ENCODE measurements around the gene MGMT. TPM values are rescaled to one million over a fixed set of nuclear protein-coding genes. Genes with fewer than 3 reads are reported as not detected.

MGMT gene
- polyA plus RNA-seq, 1 of the 3 experiments (the other 2 are of a cell fraction), result 10.8 TPM

GRCh38 chr10:129812398-129812797 lies 345.4 kb downstream of the MGMT start:
- no peak for TF ChIP-seq ELF1 (IDR thresholded peaks at IDR 0.05)
- no peak for TF ChIP-seq NFIC (IDR thresholded peaks at IDR 0.05; ENCODE audit: borderline replicate concordance)
- no peak for TF ChIP-seq MAX (IDR thresholded peaks at IDR 0.05; ENCODE audit: low read depth)
- H3K36me3 ChIP-seq (replicated peaks in 1 of 2; ENCODE audit: control insufficient read depth in 1 of 2, insufficient read depth in 2 of 2, low read length in 1 of 2), result no peaks in the 10 kb centered on the region
- CTCF ChIA-PET, result interaction anchor here (1.3 to 1.6 kb wide), 2 partner anchors 13 to 41 kb away, joined by 3 read pairs; no protein-coding TSS in a partner anchor
- H3K27ac ChIP-seq (ENCODE audit: low read depth in 2 of 2, low read length in 1 of 2), result no peak overlapping the region
- no peaks in the 10 kb centered on the region for H3K9me3 ChIP-seq
- no peaks in the 10 kb centered on the region for H3K79me2 ChIP-seq (ENCODE audit: insufficient read depth)
- no peaks in the 10 kb centered on the region for H4K20me1 ChIP-seq (ENCODE audit: insufficient read depth)
- no peaks in the 10 kb centered on the region for H3F3A ChIP-seq (replicated peaks; ENCODE audit: insufficient read depth)
- H3K9ac ChIP-seq, result no peak overlapping the region
- H3K4me2 ChIP-seq, result no peak overlapping the region
- no peaks in the 10 kb centered on the region for H3K9me2 ChIP-seq
- no peak overlapping the region for H2AFZ ChIP-seq (ENCODE audit: low read depth)
- no peaks in the 10 kb centered on the region for H3K4me1 ChIP-seq (ENCODE audit: control insufficient read depth in 1 of 2, insufficient read depth in 2 of 2, low read depth in 1 of 2, low read length in 1 of 2)
- 21% methylated on average over 7 of the region's 7 CpGs for WGBS (ENCODE audit: low lambda C conversion rate)
- no peaks in the 10 kb centered on the region for H3K27me3 ChIP-seq (ENCODE audit: insufficient read depth)
- H3K4me3 ChIP-seq (ENCODE audit: low read depth in 2 of 2, low read length in 1 of 2), result no peak overlapping the region
- no peak for DNase-seq
- POLR2A ChIA-PET, result no interaction called here

- Histone ChIP-seq H3K27me3 (ENCODE audit: insufficient read depth) (no peaks in the 10 kb centered on the region), H3K4me3 (ENCODE audit: low read depth in 2 of 2, low read length in 1 of 2) (no peak overlapping the region), H3K79me2 (ENCODE audit: insufficient read depth) (no peaks in the 10 kb centered on the region), H3F3A (replicated peaks; ENCODE audit: insufficient read depth) (no peaks in the 10 kb centered on the region), H3K27ac (ENCODE audit: low read depth in 2 of 2, low read length in 1 of 2) (no peak overlapping the region), H3K9ac (no peak overlapping the region), H3K36me3 (replicated peaks in 1 of 2; ENCODE audit: control insufficient read depth in 1 of 2, insufficient read depth in 2 of 2, low read length in 1 of 2) (no peaks in the 10 kb centered on the region), H3K9me3 (no peaks in the 10 kb centered on the region), H3K9me2 (no peaks in the 10 kb centered on the region), H3K4me1 (ENCODE audit: control insufficient read depth in 1 of 2, insufficient read depth in 2 of 2, low read depth in 1 of 2, low read length in 1 of 2) (no peaks in the 10 kb centered on the region), H2AFZ (ENCODE audit: low read depth) (no peak overlapping the region), H3K4me2 (no peak overlapping the region), H4K20me1 (ENCODE audit: insufficient read depth) (no peaks in the 10 kb centered on the region)
- no peak for DNase-seq
- POLR2A ChIA-PET, result no interaction called here
- TF ChIP-seq GATA2 (CRISPR knock-in tag; IDR thresholded peaks at IDR 0.05) (no peak), MEF2A (IDR thresholded peaks at IDR 0.05; ENCODE audit: borderline replicate concordance, low read depth) (no peak), SIN3A (IDR thresholded peaks at IDR 0.05; ENCODE audit: borderline replicate concordance, low read depth, low read length) (no peak), TAF1 (IDR thresholded peaks at IDR 0.05; ENCODE audit: borderline replicate concordance, low read depth, low read length) (no peak), ZBTB33 (IDR thresholded peaks at IDR 0.05; ENCODE audit: borderline replicate concordance, low read depth) (no peak), RXRA (IDR thresholded peaks at IDR 0.05; ENCODE audit: borderline replicate concordance, low read depth) (no peak), MXI1 (IDR thresholded peaks at IDR 0.05; ENCODE audit: low read depth, low read length) (no peak), FOXJ3 (CRISPR knock-in tag; IDR thresholded peaks at IDR 0.05) (no peak), NRF1 (IDR thresholded peaks at IDR 0.05; ENCODE audit: low read depth, low read length) (no peak), USF2 (IDR thresholded peaks at IDR 0.05; ENCODE audit: borderline replicate concordance, low read depth, low read length) (no peak), CTCF (IDR thresholded peaks at IDR 0.05) (no peak), MAX (IDR thresholded peaks at IDR 0.05; ENCODE audit: low read depth) (no peak), ELF1 (IDR thresholded peaks at IDR 0.05) (no peak), RAD21 (IDR thresholded peaks at IDR 0.05; ENCODE audit: low read length) (no peak), FOXM1 (IDR thresholded peaks at IDR 0.05; ENCODE audit: low read depth) (no peak), IRF3 (IDR thresholded peaks at IDR 0.05; ENCODE audit: low read depth, low read length) (no peak), EP300 (IDR thresholded peaks at IDR 0.05; ENCODE audit: borderline replicate concordance in 1 of 2, low read depth in 1 of 2, low read length in 1 of 2) (no peak), NFIC (IDR thresholded peaks at IDR 0.05; ENCODE audit: borderline replicate concordance) (no peak)
- WGBS (ENCODE audit: low lambda C conversion rate), result 15% methylated on average over 11 of the region's 12 CpGs
- CTCF ChIA-PET, result no interaction called here
Measured at GRCh38 chr10:129814681-129815646, 347.9 kb downstream of the MGMT start.

Data from SK-N-SH (cell line).